Fibroblast of skin of scalp (primary cell): ENCODE measurements around the gene C11orf68.

Experiments used
- DNase-seq: peaks from one replicate; pipeline ENCODE4 v3.0.0-alpha.2; 2013

The C11orf68 gene

GRCh38 chr11:65944191-65944590 is 25.3 kb upstream of the C11orf68 start:
- no peak for DNase-seq

- no peak for DNase-seq
Measured at GRCh38 chr11:65942531-65942930, 23.7 kb upstream of the C11orf68 start.

GRCh38 chr11:65941720-65942310 is 23.0 kb upstream of the C11orf68 start:
- no peak for DNase-seq

GRCh38 chr11:65937766-65938165 is 18.9 kb upstream of the C11orf68 start:
- DNase-seq: no peak

GRCh38 chr11:65934014-65934413 is 15.2 kb upstream of the C11orf68 start:
- DNase-seq: no peak

- peak; percentile 54 for DNase-seq
Measured at GRCh38 chr11:65932558-65932919, 13.7 kb upstream of the C11orf68 start.

GRCh38 chr11:65931773-65932557 is 13.1 kb upstream of the C11orf68 start:
- DNase-seq: no peak

- no peak for DNase-seq
Measured at GRCh38 chr11:65928667-65929066, 9.8 kb upstream of the C11orf68 start.

- DNase-seq: no peak
Measured at GRCh38 chr11:65927904-65928397, 9.1 kb upstream of the C11orf68 start.

- DNase-seq: no peak
Measured at GRCh38 chr11:65925397-65925796, 6.5 kb upstream of the C11orf68 start.

- no peak for DNase-seq
Measured at GRCh38 chr11:65922565-65922964, 3.7 kb upstream of the C11orf68 start.

- DNase-seq: no peak
Measured at GRCh38 chr11:65921876-65922275, 3.0 kb upstream of the C11orf68 start.

GRCh38 chr11:65921033-65921555 is 2.2 kb upstream of the C11orf68 start:
- DNase-seq: no peak

- no peak for DNase-seq
Measured at GRCh38 chr11:65920372-65920802, 1.5 kb upstream of the C11orf68 start.

GRCh38 chr11:65919573-65920371 is 910 bp upstream of the C11orf68 start:
- no peak for DNase-seq

GRCh38 chr11:65919141-65919572 is 295 bp upstream of the C11orf68 start, which contains the start of gene DRAP1:
DRAP1 (plus strand) TSS chr11:65919426; CDS start chr11:65919502, 76 bp downstream.
- DNase-seq: peak; percentile 99

- DNase-seq: no peak
Measured at GRCh38 chr11:65917434-65918210, 1.2 kb downstream of the C11orf68 start.

- no peak for DNase-seq
Measured at GRCh38 chr11:65917077-65917433, 1.8 kb downstream of the C11orf68 start.

GRCh38 chr11:65916391-65916790 is 2.5 kb downstream of the C11orf68 start:
- DNase-seq: no peak

GRCh38 chr11:65915821-65916251 is 3.0 kb downstream of the C11orf68 start:
- peak; percentile 99 for DNase-seq

GRCh38 chr11:65915101-65915820 is 3.6 kb downstream of the C11orf68 start:
- DNase-seq: no peak
